ENCODE data around the gene TRAPPC1. TPM values are rescaled to one million over a fixed set of nuclear protein-coding genes. Genes with fewer than 3 reads are reported as not detected.
A peak's percentile ranks its signal among the peaks of the same experiment; 100 is the strongest.

The TRAPPC1 gene
- total RNA-seq, 4 donors from 2014 or later = 36.3 to 68.8 (median 43.1) TPM

GRCh38 chr17:7883781-7884386 lies 47.9 kb downstream of the TRAPPC1 start:
- WGBS = 2% methylated on average over 3 of the region's 3 CpGs
- Histone ChIP-seq H3K27ac (replicated peaks in 1 of 4) (peak overlapping the region; percentile 90 to 96 (median 94)), H3K4me3 (peak overlapping the region; percentile 84 to 93 (median 90)), H3K4me1 (peaks cover 33 to 73% (median 65%) of the 10 kb centered on the region in 4 donors), H3K9me3 (no peaks in the 10 kb centered on the region), H3K36me3 (peaks cover 0 to 13% (median 9%) of the 10 kb centered on the region in 4 donors), H3K27me3 (no peaks in the 10 kb centered on the region)
- DNase-seq (ENCODE audit: extremely low spot score) = no peak
- intact Hi-C loops (cut with DNase I) = loop anchor here (2.0 kb wide), 1 partner anchor 49 kb away; the partner anchor contains the start of gene KDM6B
- TF ChIP-seq CTCF (IDR thresholded peaks at IDR 0.05) = no peak
- TF ChIP-seq EP300 (IDR thresholded peaks at IDR 0.05) = no peak

GRCh38 chr17:7882629-7883028 lies 49.1 kb downstream of the TRAPPC1 start:
- peaks cover 21 to 60% (median 53%) of the 10 kb centered on the region in 4 donors for H3K4me1 ChIP-seq
- H3K27ac ChIP-seq (replicated peaks in 1 of 4) = peak overlapping the region; percentile 36 to 95 (median 66)
- no peak overlapping the region for H3K4me3 ChIP-seq
- 80% methylated on average over 3 of the region's 3 CpGs for WGBS
- no peaks in the 10 kb centered on the region for H3K9me3 ChIP-seq
- TF ChIP-seq POLR2A (IDR thresholded peaks at IDR 0.05; ENCODE audit: low read depth) (no peak), POLR2AphosphoS5 (IDR thresholded peaks at IDR 0.05) (peak in 1 of 2 donors; percentile 20), EP300 (IDR thresholded peaks at IDR 0.05) (no peak)
- H3K36me3 ChIP-seq = peaks cover 0 to 18% (median 9%) of the 10 kb centered on the region in 4 donors
- DNase-seq (ENCODE audit: extremely low spot score) = no peak
- intact Hi-C loops (cut with DNase I) = no loop called here
- H3K27me3 ChIP-seq = no peaks in the 10 kb centered on the region

GRCh38 chr17:7882068-7882467 lies 49.7 kb downstream of the TRAPPC1 start:
- WGBS = 71% methylated on average over 7 of the region's 7 CpGs
- DNase-seq (ENCODE audit: extremely low spot score) = no peak
- H3K4me1 ChIP-seq = peaks cover 17 to 54% (median 47%) of the 10 kb centered on the region in 4 donors
- H3K27ac ChIP-seq (replicated peaks in 1 of 4) = peak overlapping the region; percentile 1 to 95 (median 38)
- H3K36me3 ChIP-seq = peaks cover 0 to 18% (median 9%) of the 10 kb centered on the region in 4 donors
- no peak for TF ChIP-seq EP300 (IDR thresholded peaks at IDR 0.05)
- no peak for TF ChIP-seq POLR2AphosphoS5 (IDR thresholded peaks at IDR 0.05)
- H3K27me3 ChIP-seq = no peaks in the 10 kb centered on the region
- intact Hi-C loops (cut with DNase I) = no loop called here
- H3K9me3 ChIP-seq = no peaks in the 10 kb centered on the region
- no peak overlapping the region for H3K4me3 ChIP-seq

GRCh38 chr17:7881276-7882054 lies 50.3 kb downstream of the TRAPPC1 start:
- H3K9me3 ChIP-seq = no peaks in the 10 kb centered on the region
- H3K4me3 ChIP-seq = no peak overlapping the region
- TF ChIP-seq POLR2AphosphoS5 (IDR thresholded peaks at IDR 0.05) (no peak), POLR2A (IDR thresholded peaks at IDR 0.05; ENCODE audit: low read depth) (no peak), CTCF (IDR thresholded peaks at IDR 0.05) (no peak), EP300 (IDR thresholded peaks at IDR 0.05) (no peak)
- peak overlapping the region in 3 of 4 donors; percentile 1 to 95 (median 36) for H3K27ac ChIP-seq (replicated peaks in 1 of 4)
- H3K27me3 ChIP-seq = no peaks in the 10 kb centered on the region
- peaks cover 0 to 18% (median 9%) of the 10 kb centered on the region in 4 donors for H3K36me3 ChIP-seq
- 38% methylated on average over 7 of the region's 7 CpGs for WGBS
- peaks cover 11 to 48% (median 41%) of the 10 kb centered on the region in 4 donors for H3K4me1 ChIP-seq
- intact Hi-C loops (cut with DNase I) = loop anchor here (2.0 kb wide), 1 partner anchor 17 kb away; no protein-coding TSS in a partner anchor
- no peak for DNase-seq (ENCODE audit: extremely low spot score)

Small RNAs within 50 kb of the gene (small RNA-seq; reads per million reads assigned to genes)
- 0.51 to 0.67 (median 0.56) reads per million in 3 donors for gene SCARNA21

Other genes starting within 250 kb of the TRAPPC1 start
- gene TP53, start 244.5 kb downstream of the TRAPPC1 start, total RNA-seq = 10 to 100 TPM; 14.9 to 18.3 (median 16.1) TPM
- gene WRAP53, start 243.5 kb downstream of the TRAPPC1 start, total RNA-seq = 1 to 10 TPM; 3.3 to 6.4 (median 3.8) TPM
- gene EFNB3, start 226.7 kb downstream of the TRAPPC1 start, total RNA-seq = under 1 TPM; 0.17 to 0.42 (median 0.33) TPM
- gene DNAH2, start 214.2 kb downstream of the TRAPPC1 start, total RNA-seq = under 1 TPM; under 0.01 to 0.17 (median 0.06) TPM
- gene KDM6B, start 97.7 kb downstream of the TRAPPC1 start, total RNA-seq = 100 to 1,000 TPM in 1 of 4 donors, 10 to 100 TPM in 3; 10.8 to 101 (median 15.1) TPM
- gene TMEM88, start 76.9 kb downstream of the TRAPPC1 start, total RNA-seq = 10 to 100 TPM; 13.3 to 45.9 (median 42.5) TPM
- 100 to 1,000 TPM in 2 of 4 donors, 10 to 100 TPM in 2; 61.4 to 110 (median 102) TPM for gene NAA38, start 74.4 kb downstream of the TRAPPC1 start, total RNA-seq
- gene CYB5D1, start 73.9 kb downstream of the TRAPPC1 start, total RNA-seq = 10 to 100 TPM; 11.6 to 14.9 (median 12.0) TPM
- 100 to 1,000 TPM in 3 of 4 donors, 10 to 100 TPM in 1; 82.7 to 139 (median 111) TPM for gene CHD3, start 43.2 kb downstream of the TRAPPC1 start, total RNA-seq
- gene RNF227, start 15.7 kb downstream of the TRAPPC1 start, total RNA-seq = 10 to 100 TPM in 1 of 4 donors, 1 to 10 TPM in 3; 2.1 to 29.2 (median 5.7) TPM
- 1 to 10 TPM in 1 of 4 donors, under 1 TPM in 3; 0.23 to 1.2 (median 0.41) TPM for gene KCNAB3, start 2.1 kb downstream of the TRAPPC1 start, total RNA-seq
- gene CNTROB, start 260 bp upstream of the TRAPPC1 start, total RNA-seq = 10 to 100 TPM; 14.4 to 20.0 (median 16.9) TPM
- gene GUCY2D, start 70.7 kb upstream of the TRAPPC1 start, total RNA-seq = 1 to 10 TPM in 1 of 4 donors, not detected in 3; 1.1 TPM
- gene ALOX15B, start 107.1 kb upstream of the TRAPPC1 start, total RNA-seq = 1 to 10 TPM; 1.3 to 3.7 (median 2.0) TPM
- gene ALOX12B, start 155.8 kb upstream of the TRAPPC1 start, total RNA-seq = not detected
- not detected for gene ALOXE3, start 186.6 kb upstream of the TRAPPC1 start, total RNA-seq
- 1 to 10 TPM in 1 of 4 donors, not detected in 3; 1.4 TPM for gene HES7, start 192.2 kb upstream of the TRAPPC1 start, total RNA-seq
- gene PER1, start 220.5 kb upstream of the TRAPPC1 start, total RNA-seq = 100 to 1,000 TPM; 127 to 263 (median 168) TPM
- 10 to 100 TPM; 23.7 to 36.4 (median 33.0) TPM for gene VAMP2, start 231.0 kb upstream of the TRAPPC1 start, total RNA-seq
- 10 to 100 TPM; 10.4 to 17.8 (median 13.6) TPM for gene TMEM107, start 244.4 kb upstream of the TRAPPC1 start, total RNA-seq